Measurements from ENCODE around the gene ETS1.

GRCh38 chr11:128458321-128458720 is 129.0 kb downstream of the ETS1 start:
- no peak for TF ChIP-seq CTCF (IDR thresholded peaks at IDR 0.05; ENCODE audit: low read length)
- no peak for TF ChIP-seq EZH2phosphoT487 (IDR thresholded peaks at IDR 0.05; ENCODE audit: low read length)

Data from MM.1S (cell line).